GM18508 (cell line): ENCODE results near the gene RNPS1.
"Not testable (repeated sequence)": the region's sequence is repeated elsewhere in the genome, so short reads cannot be mapped to it uniquely, and the experiment has no call there.

Source experiments
- ATAC-seq: cut with Tn5 transposase; IDR thresholded peaks from one replicate; pipeline ENCODE4 v1.9.1; 2021; ENCODE audit warnings: moderate number of reproducible peaks; ENCODE audit not compliant: insufficient read depth, unreplicated experiment

RNPS1 gene

DNA sequence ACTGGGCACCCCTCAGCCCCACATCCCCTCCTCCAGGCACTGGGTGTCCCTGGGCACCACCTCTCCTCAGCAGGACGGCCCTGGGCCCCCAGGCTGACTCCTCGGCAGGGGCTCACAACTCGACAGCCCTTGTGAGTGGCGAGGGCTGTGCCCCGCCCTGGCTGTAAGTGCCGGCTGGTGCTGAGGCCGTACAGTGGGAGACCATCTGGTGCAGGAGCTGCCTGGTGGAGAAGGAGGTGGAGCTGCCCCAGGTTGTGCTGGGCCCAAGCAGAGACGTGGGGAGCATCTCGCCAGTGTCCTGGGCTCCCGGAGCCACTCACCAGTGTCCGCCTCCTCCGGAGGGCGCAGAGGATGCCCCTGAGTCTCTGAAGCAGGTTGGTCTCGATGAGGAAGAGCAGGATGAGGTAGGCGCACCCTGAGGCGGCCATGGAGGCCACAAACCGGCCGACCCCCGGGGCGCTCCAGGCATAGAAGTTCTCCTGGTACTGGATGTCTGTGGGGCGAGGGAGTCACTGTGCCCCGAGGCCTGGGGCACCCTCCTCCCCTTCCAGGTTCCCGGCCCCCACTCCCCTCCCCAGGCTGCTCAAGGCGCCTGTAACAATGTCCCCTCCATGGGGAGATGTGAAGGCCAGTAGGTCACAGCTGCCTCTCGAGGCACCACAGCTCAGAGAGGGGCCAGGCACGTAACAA lies 15.1 kb upstream of the RNPS1 start:
- no peak for ATAC-seq

DNA sequence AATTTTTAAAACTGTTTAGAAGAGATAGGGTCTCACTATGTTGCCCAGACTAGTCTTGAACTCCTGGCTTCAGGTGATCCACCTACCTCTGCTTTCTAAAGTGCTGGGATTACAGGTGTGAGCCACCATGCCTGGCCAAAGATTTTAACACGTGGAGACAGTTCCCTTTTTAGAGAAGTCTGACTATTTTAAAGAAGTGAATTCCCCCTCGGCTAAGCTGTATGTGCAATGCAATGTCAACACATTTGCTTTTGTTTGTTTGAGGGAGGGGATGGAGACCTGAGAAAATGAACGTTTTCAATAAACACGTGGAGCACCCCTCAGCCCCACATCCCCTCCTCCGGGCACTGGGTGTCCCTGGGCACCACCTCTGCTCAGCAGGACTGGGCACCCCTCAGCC lies 14.3 kb upstream of the RNPS1 start:
- no peak for ATAC-seq

DNA sequence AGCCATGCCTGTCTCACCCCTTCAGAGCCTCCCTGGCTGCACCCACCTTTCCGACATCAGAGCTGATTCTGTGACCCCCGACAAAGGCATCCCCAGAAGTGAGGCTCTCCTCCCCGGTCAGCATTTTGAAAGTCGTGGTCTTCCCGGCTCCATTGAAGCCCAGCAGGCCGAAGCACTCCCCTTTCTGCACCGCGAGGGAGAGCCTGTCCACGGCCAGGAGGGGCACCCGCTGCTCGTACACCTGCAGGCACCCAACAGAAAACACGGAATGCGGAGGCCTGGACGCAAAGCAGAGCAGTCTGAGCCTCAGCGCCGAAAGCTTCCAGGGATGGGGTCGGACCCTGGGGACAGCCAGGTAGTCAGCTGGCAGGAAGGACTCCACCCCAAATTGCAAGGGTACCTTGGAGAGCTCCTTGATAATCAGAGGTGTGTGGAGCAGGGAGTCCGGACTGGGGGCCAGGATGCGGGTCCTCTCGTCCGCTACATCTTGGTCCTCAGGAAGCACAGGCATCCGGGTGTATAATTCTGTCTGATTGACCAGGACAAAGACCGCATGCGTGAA lies 13.1 kb upstream of the RNPS1 start:
- ATAC-seq = no peak

DNA sequence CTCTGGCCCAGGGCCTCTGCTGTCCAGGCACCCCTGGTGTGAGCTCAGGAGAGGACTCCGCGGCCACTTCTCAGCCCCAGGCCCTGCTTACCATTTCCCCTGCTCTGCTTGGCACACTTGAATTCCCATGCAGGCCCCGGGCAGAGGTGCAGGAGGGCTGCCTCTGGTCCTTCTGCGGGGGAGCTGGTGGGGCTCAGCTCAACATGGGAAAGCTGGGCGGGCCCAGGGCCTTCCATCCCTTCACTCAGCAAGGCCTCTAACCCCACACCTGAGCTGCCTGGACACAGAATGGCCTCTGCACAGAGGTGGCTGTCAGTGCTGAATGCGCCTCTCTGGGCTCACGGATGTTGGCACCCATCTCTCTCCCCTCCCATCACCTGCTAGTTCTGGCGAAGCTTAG lies 12.5 kb upstream of the RNPS1 start:
- ATAC-seq = no peak

DNA sequence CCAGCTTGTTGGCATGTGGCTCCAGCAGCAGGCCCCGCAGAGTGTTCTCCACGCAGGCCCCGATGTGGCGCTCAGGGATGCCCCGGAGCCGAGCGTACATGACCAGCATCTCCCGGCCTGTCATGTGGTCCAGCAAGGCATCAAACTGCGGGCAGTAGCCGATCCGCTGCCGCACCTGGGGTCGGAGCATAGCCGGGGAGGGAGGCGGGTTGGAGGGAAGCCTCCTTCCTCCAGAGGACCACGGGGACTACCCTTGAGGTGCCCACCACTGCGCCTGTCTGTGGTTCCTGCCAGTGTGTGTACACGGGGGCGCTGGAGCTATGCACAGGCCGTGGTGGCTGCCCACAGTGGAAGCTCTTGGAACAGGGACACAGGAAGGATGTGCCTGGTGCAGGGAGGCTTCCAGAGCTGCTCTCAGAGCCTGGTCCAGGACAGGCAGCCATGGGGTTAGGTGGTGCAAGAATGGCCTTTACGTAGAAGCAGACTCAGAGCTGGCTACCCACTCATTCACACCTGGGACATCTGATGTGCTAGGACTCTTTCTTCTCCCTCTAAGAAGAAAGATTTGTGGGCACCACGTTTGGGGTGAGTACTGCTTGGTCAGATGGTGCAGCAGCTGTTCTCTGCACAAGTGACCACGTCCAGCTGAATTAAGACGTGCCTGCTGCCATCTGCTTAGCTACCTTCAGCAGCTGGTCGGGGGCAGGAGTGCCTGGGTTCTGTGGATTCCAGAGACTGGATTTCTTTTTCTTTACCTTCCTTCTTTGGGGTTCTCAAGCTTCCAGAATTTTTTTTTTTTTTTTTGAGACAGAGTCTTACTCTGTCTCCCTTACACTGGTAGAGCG lies 11.3 kb upstream of the RNPS1 start:
- ATAC-seq = no peak

DNA sequence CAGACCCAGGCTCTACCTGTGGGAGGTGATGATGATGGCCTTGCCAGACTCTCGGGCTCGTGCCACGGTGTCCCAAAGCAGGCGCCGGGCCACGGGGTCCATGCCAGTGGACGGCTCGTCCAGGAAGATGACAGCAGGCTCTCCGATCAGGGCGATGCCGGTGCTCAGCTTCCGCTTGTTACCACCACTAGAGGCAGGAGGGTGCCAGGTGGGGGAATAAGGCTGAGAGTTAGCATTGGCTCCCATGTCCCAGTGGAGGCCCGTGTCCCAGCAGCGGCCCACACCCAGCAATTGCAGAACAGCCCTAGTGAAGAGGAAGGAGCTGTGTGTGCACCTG lies 10.3 kb upstream of the RNPS1 start:
- ATAC-seq = no peak

DNA sequence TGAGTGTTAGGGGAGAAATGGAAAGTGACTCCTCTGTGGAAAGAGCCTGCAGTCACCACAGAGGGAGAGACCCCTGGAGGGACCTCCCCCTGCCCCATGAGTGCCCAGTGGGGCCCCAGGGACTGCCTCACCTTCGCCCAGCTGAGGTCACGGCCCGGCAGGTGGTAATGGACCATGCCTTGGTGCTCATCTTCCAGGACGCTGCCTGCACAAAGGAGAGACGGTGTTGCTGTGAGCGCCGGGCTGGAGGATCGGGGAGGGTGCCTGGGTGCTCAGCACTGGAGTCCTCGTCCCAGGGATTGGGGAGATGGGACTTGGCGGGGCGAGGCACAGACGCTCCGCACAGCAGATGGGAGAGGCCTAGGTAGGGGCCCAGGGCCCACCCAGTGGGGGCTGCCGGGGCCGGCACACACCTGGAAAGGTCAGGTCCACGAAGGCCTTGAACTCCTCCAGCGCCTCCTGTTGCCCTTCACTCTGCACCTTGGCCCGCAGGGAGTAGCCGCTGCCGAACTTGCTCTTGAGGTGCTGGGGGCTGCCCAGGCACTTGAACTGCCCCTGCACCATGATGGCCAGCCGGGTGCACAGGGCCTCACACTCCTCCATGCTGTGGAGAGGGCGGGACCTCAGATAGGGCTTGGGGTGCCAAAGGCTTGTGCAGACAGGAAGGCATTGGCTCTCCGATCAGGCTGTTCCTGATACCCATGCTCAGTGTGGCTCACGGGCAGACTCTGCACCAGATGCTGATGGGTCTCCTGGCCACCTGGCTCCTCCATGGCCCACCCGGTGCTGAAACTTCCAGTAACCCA lies 9.7 kb upstream of the RNPS1 start:
- ATAC-seq = no peak

DNA sequence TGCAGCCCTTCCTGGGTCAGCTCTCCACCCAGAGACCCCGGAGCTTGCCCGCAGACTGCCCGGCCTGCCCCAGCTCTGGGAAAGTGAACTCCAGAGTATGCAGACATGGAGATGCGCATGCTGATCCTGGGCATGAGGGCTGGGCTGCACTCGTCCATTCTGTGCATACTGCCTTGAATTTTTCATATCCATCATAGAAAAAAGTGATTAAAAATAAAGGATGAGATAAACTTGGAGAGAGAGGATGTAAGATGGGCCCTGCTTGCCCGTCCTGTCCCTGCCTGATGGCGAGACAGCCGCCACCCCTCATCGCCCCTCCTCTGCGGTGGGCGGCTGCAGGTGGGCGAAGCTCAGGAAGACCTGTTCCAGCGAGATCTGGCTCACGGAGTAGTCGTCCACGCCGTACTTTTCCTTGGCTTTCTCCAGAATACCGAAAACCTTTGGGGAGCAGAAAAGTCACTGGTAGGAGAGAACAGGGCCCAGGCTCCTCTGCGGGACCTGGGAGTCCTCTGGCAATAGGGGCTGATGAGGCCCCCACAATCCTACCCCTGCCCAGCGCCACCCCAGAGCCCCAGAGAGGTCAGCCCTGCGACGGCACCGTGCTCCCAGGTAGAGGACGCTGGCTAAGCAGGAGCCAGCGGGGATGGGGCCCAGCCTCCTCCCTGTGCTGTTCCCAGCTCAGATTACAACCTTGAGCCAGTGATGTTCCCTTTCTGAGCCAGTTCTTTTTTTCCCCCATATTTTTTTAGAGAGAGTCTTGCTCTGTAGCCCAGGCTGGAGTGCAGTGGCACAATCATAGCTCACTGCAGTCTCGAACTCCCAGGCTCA lies 8.7 kb upstream of the RNPS1 start:
- no peak for ATAC-seq

DNA sequence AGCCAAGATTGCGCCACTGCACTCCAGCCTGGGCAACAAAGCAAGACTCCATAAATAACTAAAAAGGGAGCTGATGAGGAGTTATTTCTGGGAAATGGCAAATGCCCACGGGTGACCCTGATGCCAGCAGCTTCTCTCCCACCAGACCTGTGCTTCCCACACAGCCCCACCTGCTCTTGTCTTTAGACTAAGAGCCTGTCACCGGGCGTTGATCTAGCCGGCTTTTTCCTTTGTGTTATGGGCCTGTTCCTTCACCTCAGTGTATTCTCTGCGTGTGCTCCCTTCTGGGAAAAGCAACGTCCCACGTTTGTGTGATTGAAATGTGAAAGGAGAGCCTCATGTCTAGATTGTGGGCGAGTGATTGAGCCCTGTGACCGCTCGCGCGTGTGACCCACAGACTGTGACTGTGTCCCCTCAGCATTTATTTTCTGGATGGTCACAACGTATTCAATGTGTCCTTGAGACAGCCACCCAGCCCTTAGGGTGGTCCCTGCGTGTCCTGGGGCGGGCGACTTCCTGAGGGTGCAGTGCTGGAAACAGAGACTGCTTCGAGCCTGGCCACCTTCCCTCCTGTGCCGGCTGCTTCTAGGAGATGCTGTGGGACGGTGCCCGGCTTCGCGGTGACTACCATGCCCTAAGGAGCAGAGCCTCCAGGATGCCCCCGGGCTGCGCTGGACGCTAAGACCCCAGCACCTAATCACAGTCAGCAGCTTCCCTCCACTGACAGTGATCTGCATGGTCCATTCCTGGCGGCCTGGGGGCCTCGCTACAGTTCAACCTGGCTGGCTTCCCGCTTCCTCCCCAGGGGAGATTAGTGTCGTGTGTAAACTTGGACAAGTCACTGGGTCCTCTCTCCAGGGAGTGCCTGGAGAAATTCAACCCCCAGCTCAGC lies 7.8 kb upstream of the RNPS1 start:
- ATAC-seq = no peak

DNA sequence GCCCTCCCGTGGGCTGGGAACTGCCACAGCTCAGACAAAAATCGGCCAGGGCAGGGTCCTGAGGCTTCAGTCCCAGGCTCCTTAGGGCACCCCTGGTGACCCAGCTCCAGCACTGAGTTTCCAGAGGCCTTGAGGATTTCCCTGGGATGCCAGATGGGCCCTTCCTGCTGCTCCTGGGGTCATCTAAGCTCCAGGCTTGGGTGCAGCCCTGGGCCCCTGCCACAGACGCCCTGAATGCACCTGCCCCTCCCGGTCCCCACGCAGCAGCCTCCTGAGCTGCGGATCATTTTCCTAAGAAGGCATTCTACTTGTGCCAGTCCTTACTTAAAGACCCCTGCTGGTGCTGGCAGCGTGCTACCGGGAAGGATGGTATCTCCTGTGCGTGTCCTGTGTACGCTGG lies 6.0 kb upstream of the RNPS1 start:
- no peak for ATAC-seq

DNA sequence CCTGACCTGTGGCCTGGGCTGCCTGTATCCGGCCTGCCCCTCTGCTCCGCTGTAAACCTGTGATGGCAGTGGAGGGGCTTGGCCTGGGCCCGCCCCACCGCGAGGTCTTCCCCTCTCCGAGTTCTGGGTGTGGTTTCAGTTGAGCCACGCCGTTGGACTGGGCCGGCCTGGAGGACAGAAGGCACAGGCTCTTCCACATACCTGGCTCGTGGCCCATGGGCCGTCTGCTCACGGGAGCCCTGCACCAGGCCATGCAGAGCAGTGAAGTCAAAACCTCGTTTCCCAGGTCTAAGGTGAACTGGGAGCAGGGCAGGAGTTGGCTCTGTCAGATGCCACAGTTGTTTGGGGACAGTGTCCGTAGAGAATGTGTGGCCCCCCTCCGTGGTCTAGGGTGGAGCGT lies 5.6 kb upstream of the RNPS1 start:
- ATAC-seq = no peak

DNA sequence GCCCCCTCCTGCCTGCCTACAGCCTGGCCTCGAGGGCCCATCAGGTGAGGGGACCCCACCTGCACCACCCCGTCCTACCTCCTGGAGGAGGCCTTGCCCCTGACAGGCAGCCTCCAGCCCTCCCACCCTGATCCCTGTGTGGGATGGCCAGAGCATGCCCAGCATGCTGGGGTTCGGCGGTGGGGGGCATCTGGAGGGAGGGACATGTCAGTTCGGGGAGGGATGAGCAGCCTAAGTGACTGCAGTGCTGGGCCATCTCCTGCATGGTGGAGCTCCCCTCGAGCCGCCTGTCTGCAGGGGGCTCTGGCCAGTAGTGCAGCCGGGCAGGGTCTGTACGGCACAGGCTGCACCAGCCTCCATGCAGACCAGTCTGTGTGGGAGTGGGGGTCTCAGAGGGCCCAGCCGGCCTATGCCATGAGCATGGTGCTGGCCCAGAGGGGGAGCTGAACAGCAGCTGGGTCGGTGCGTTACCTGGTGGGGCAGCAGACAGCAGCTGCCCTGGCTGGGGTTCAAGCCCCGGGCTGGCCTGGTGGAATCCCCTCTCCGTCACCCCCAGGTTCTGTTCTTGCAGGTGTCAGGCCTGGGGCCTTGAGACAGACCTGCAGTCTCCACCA lies 4.0 kb upstream of the RNPS1 start:
- no peak for ATAC-seq

DNA sequence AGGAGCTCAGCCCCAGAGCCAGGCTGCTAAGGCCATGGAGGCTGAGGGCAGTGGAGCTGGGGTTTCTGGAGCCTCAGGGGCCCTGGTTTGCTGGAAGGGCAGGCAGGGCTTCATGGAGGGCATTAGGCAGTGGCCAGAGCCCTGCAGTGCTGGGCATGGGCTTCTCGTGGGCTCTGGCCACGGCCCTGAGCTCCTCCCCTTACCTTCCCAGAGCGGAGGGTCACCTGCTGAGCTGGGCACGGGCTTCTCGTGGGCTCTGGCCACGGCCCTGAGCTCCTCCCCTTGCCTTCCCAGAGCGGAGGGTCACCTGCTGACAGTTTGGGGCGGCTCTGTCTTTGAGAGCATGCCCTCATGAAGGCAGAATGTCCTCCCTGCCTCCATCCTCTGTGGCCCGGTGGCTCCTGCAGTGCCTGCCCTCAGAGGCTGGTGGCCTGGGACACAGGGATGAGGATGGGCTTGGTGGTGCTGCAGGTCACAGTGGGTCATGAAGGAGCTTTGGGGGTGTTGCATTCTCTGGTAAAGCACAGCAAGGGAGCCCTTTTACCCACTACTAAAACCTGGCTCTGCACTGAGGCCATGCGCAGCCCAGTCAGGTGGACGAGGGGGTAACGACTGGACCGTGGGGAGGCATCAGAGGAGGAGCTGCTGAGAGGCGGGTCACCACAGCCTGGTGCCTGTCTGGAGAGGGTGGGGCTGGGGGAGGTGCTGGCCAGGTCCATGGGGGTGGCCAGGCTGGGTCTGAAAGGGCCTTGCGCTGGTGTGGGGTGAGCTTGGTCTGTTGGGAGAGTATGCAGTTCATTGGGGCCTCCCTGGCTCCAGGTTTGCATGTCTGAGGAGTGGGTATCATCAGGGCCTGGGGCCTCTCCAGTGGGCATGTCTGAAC lies 2.9 kb upstream of the RNPS1 start:
- ATAC-seq = no peak

DNA sequence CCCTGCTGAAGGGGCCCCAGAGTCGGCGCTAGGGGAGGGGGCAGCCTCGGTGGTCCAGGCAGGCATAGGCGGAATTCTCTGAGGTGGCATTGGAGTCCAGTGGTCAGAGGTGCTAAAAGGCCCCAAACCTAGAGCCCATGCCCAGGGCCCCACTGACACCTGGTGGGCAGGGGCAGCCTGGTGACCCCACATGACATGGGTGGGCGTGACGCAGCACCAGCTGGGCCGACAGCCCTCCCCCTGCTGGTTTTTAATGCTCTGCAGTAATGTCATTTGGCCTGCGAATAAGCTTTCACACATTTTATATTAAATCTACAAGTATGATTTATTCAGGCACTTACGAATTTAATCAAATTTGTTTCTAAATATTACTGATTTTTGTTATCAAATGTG lies 2.1 kb upstream of the RNPS1 start:
- no peak for ATAC-seq

DNA sequence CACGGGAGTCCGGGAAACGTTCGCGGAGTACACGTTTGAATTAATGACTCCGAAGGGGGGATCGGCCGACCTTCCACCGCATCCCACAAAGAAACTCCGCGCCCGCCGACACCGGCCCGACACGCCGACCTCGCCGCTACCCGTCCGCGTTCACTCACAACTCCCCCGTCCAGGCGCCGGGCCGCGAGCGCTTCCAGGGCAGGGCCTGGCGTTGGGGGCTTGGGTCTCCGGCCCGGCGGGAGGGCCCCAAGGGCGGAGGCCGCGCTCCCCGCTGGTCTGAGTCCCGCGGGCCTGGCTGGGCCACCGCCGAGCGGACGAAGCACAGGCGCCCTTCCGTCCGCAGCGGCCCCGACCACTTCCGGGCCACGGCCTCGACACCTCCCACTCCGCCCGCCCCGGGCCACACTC lies 417 bp downstream of the RNPS1 start:
- ATAC-seq = peak; percentile 31

DNA sequence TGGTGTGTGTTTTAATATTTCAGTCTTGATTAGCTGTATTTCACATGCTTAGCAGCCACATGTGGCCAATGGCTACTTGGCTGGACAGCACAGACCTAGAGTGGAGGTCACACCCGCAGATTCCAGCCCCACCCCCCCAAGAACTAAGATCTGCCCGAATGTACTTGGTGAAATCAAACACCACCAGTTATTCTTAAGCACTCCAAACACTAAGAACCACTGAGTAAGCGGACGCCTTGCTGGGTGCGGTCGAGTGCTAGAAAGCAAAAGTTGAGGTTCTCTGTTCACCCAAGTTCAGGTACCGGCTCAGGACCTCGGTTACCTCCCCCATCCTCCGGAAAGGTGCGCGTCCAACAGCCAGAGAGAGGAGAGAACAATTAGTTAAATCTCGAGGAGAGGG lies 1.0 kb downstream of the RNPS1 start:
- ATAC-seq = not testable (repeated sequence)

DNA sequence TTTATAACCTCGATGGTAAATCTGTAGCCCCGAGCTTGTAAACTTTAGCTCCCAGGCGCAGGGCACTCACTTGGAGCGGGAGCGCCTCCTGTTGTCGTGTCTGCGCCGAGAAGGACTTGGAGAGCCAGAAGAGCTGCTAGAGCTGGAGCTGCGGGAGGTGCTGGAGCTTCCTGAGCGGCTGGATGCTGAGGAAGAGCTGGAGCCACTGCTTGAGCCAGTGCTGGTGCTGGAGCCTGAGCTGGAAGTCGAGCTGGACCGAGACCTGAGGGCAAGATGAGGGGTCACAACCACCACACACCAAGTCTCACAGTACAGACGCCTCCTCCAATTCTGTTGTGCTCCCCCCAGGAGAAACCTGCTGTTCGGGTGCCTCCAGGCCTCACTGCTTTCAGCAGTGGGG lies 4.9 kb downstream of the RNPS1 start:
- ATAC-seq = not testable (repeated sequence)

DNA sequence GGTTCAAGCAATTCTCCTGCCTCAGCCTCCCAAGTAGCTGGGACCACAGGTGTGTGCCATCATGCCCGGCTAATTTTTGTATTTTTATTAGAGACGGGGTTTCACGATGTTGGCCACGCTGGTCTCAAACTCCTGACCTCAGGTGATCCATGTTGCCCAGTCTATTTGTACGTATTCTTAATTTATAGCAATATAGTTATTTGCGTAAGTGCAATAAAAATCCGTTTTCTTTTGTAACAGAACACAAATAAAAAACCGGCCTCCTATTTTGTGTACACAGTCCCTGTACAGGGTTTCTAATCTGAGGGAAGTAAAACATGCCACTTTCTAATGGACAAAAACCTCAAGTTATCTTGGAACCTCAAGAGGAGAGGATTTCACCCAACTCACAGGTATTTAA lies 7.7 kb downstream of the RNPS1 start:
- ATAC-seq = no peak
